ENCODE data around the gene DNAJC5.

DNAJC5 gene

DNA sequence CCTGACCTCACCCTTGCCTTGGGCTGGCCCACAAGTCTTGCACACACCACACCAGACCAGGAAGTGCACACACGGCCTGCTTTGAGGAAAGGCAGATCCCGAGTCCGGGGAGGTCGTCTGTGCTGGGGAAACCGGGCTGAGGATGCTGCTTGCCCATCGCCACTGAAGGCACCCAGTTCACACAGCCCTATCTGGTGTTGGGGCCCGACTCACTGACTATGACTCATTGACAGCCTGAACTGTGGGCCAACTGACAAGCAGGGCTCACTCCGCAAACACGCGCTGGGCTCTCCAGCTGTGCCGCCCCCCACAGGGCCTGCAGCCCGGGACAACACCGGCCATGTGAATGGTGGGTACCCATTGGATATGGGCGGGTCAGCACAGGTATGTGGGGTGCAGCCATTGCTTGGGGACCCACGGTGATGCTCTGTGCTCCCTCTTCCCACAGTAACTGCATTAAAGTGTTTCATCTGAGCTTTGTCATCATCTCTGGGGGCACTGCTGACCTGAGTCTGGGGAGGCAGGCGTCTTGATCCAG is 82.9 kb downstream of the DNAJC5 start:
- TF ChIP-seq CTCF (IDR thresholded peaks at IDR 0.05; ENCODE audit: low read length) (no peak), EZH2 (IDR thresholded peaks at IDR 0.05; ENCODE audit: borderline replicate concordance, low read length) (no peak)
- Histone ChIP-seq H3K4me1 (ENCODE audit: insufficient read depth, low read length, severe bottlenecking) (peaks cover 37% of the 10 kb centered on the region), H3K9me2 (ENCODE audit: low read depth, low read length) (no peaks in the 10 kb centered on the region), H3F3A (ENCODE audit: insufficient read depth, low read length) (peaks cover 4% of the 10 kb centered on the region; the same call in 1 of the 2 replicates), H3K4me3 (ENCODE audit: low read depth, low read length, poor library complexity, severe bottlenecking) (peak overlapping the region; percentile 93), H3K4me2 (ENCODE audit: low read length) (peak overlapping the region; percentile 100; the same call in 1 of the 2 replicates), H4K20me1 (ENCODE audit: insufficient read depth, low read length) (no peaks in the 10 kb centered on the region), H2AFZ (ENCODE audit: low read length) (no peak overlapping the region), H3K79me2 (ENCODE audit: insufficient read depth, low read length) (peaks cover 6% of the 10 kb centered on the region; the same call in 1 of the 2 replicates), H3K9ac (ENCODE audit: low read length) (no peak overlapping the region; the same call in 1 of the 2 replicates), H3K9me3 (ENCODE audit: low read length) (no peaks in the 10 kb centered on the region), H3K27me3 (ENCODE audit: insufficient read depth, low read length) (no peaks in the 10 kb centered on the region), H3K36me3 (ENCODE audit: insufficient read depth, low read length) (peaks cover 3% of the 10 kb centered on the region; the same call in 1 of the 2 replicates), H3K27ac (ENCODE audit: low read depth, low read length, poor library complexity, severe bottlenecking) (no peak overlapping the region)

GRCh38 chr20:63978319-63979228 is 83.6 kb downstream of the DNAJC5 start:
- Histone ChIP-seq H3K4me1 (ENCODE audit: insufficient read depth, low read length, severe bottlenecking) (peaks cover 36% of the 10 kb centered on the region), H3K27me3 (ENCODE audit: insufficient read depth, low read length) (no peaks in the 10 kb centered on the region), H2AFZ (ENCODE audit: low read length) (no peak overlapping the region), H3F3A (ENCODE audit: insufficient read depth, low read length) (peaks cover 4% of the 10 kb centered on the region; the same call in 1 of the 2 replicates), H3K9me3 (ENCODE audit: low read length) (no peaks in the 10 kb centered on the region), H3K4me2 (ENCODE audit: low read length) (peak overlapping the region; percentile 100), H3K36me3 (ENCODE audit: insufficient read depth, low read length) (peaks cover 9% of the 10 kb centered on the region; the same call in 1 of the 2 replicates), H3K79me2 (ENCODE audit: insufficient read depth, low read length) (peaks cover 6% of the 10 kb centered on the region; the same call in 1 of the 2 replicates), H3K9me2 (ENCODE audit: low read depth, low read length) (no peaks in the 10 kb centered on the region), H4K20me1 (ENCODE audit: insufficient read depth, low read length) (no peaks in the 10 kb centered on the region), H3K27ac (ENCODE audit: low read depth, low read length, poor library complexity, severe bottlenecking) (peak overlapping the region; percentile 69), H3K4me3 (ENCODE audit: low read depth, low read length, poor library complexity, severe bottlenecking) (peak overlapping the region; percentile 93), H3K9ac (ENCODE audit: low read length) (peak overlapping the region; percentile 81)
- TF ChIP-seq CTCF (IDR thresholded peaks at IDR 0.05; ENCODE audit: low read length), result no peak
- TF ChIP-seq EZH2 (IDR thresholded peaks at IDR 0.05; ENCODE audit: borderline replicate concordance, low read length), result no peak

DNA sequence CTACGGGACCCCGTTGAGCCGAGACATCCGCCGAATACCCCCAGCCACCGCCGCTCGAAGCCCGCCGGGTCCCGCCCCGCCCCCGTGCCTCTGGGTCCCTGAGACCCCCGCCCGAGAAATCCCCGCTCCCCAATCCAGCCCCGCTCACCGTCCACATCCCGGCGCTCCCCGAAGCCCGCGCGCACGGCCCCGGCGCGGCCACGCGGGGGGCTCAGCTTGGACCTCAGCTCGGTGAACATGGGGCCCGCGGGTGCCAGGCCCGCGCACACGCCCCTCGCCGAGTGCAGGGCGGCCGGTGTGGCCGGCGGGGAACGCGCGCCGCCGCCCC is 84.3 kb downstream of the DNAJC5 start:
- Histone ChIP-seq H3K4me1 (ENCODE audit: insufficient read depth, low read length, severe bottlenecking) (peaks cover 34% of the 10 kb centered on the region), H3K27ac (ENCODE audit: low read depth, low read length, poor library complexity, severe bottlenecking) (peak overlapping the region; percentile 69), H3K4me3 (ENCODE audit: low read depth, low read length, poor library complexity, severe bottlenecking) (peak overlapping the region; percentile 93), H3K36me3 (ENCODE audit: insufficient read depth, low read length) (peaks cover 14% of the 10 kb centered on the region; the same call in 1 of the 2 replicates), H3K9ac (ENCODE audit: low read length) (peak overlapping the region; percentile 81), H3K9me3 (ENCODE audit: low read length) (no peaks in the 10 kb centered on the region), H3K9me2 (ENCODE audit: low read depth, low read length) (no peaks in the 10 kb centered on the region), H3K4me2 (ENCODE audit: low read length) (peak overlapping the region; percentile 100), H3K27me3 (ENCODE audit: insufficient read depth, low read length) (no peaks in the 10 kb centered on the region), H4K20me1 (ENCODE audit: insufficient read depth, low read length) (no peaks in the 10 kb centered on the region), H3F3A (ENCODE audit: insufficient read depth, low read length) (peaks cover 4% of the 10 kb centered on the region; the same call in 1 of the 2 replicates), H2AFZ (ENCODE audit: low read length) (no peak overlapping the region), H3K79me2 (ENCODE audit: insufficient read depth, low read length) (peaks cover 6% of the 10 kb centered on the region; the same call in 1 of the 2 replicates)
- TF ChIP-seq EZH2 (IDR thresholded peaks at IDR 0.05; ENCODE audit: borderline replicate concordance, low read length) (no peak), CTCF (IDR thresholded peaks at IDR 0.05; ENCODE audit: low read length) (no peak)
